ENCODE results near the gene CLCN7.
"Not testable (repeated sequence)": the region's sequence is repeated elsewhere in the genome, so short reads cannot be mapped to it uniquely, and the experiment has no call there.

CLCN7 gene

GRCh38 chr16:1442697-1443096 is 32.1 kb downstream of the CLCN7 start:
- no peak for DNase-seq

- DNase-seq = no peak
These were observed 33.4 kb downstream of the CLCN7 start for GRCh38 chr16:1441391-1441829.

- not testable (repeated sequence) for DNase-seq
These were observed 35.1 kb downstream of the CLCN7 start for GRCh38 chr16:1439699-1440074.

- DNase-seq = no peak
These were observed 35.6 kb downstream of the CLCN7 start for GRCh38 chr16:1439058-1439698.

- DNase-seq = no peak
These were observed 36.4 kb downstream of the CLCN7 start for GRCh38 chr16:1438229-1439057.

- DNase-seq = no peak
These were observed 37.2 kb downstream of the CLCN7 start for GRCh38 chr16:1437606-1438005.

GRCh38 chr16:1436731-1437355 is 38.0 kb downstream of the CLCN7 start:
- DNase-seq = no peak

- DNase-seq = no peak
These were observed 38.7 kb downstream of the CLCN7 start for GRCh38 chr16:1435921-1436697.

GRCh38 chr16:1434644-1435592 is 39.9 kb downstream of the CLCN7 start:
- no peak for DNase-seq

GRCh38 chr16:1433756-1434155 is 41.1 kb downstream of the CLCN7 start:
- DNase-seq = no peak

- no peak for DNase-seq
These were observed 41.6 kb downstream of the CLCN7 start for GRCh38 chr16:1433263-1433560.

- no peak for DNase-seq
These were observed 42.2 kb downstream of the CLCN7 start for GRCh38 chr16:1432388-1433262.

- no peak for DNase-seq
These were observed 43.1 kb downstream of the CLCN7 start for GRCh38 chr16:1431497-1432270.

GRCh38 chr16:1430759-1431496 is 43.9 kb downstream of the CLCN7 start, which contains the start of gene PERCC1:
PERCC1 (plus strand) TSS chr16:1431078; CDS start chr16:1432594, 1,516 bp downstream.
- no peak for DNase-seq

GRCh38 chr16:1430214-1430758 is 44.5 kb downstream of the CLCN7 start:
- DNase-seq = no peak

- DNase-seq = no peak
These were observed 45.2 kb downstream of the CLCN7 start for GRCh38 chr16:1429631-1430030.

- DNase-seq = no peak
These were observed 45.8 kb downstream of the CLCN7 start for GRCh38 chr16:1429012-1429411.

- DNase-seq = peak; percentile 32 to 56
These were observed 46.3 kb downstream of the CLCN7 start for GRCh38 chr16:1428511-1428910.
